Measurements from ENCODE around the gene CRYZL1. TPM values are rescaled to one million over a fixed set of nuclear protein-coding genes. Genes with fewer than 3 reads are reported as not detected.

Gene CRYZL1
- total and polyA plus RNA-seq, 2 donors (not counting 1 experiment from before 2014, with no cell fraction given) = 30.6 to 60.6 TPM

- Histone ChIP-seq H4K20me1 (ENCODE audit: control insufficient read depth, insufficient read depth, low read length, poor library complexity, severe bottlenecking) (peaks cover 5% of the 10 kb centered on the region), H3K4me3 (ENCODE audit: control extremely low read depth in 1 of 5, extremely low read depth in 1 of 5, insufficient read depth in 1 of 5, low read depth in 2 of 5, low read length in 4 of 5) (no peak overlapping the region), H3K79me2 (ENCODE audit: control insufficient read depth, insufficient read depth, low read length) (no peaks in the 10 kb centered on the region), H2AFZ (ENCODE audit: insufficient read depth, low read depth, low read length, poor library complexity, severe bottlenecking) (no peak overlapping the region), H3K9ac (ENCODE audit: low read length) (no peak overlapping the region), H3K27ac (ENCODE audit: low read length in 2 of 2) (no peak overlapping the region), H3K36me3 (replicated peaks in 1 of 2; ENCODE audit: control extremely low read depth in 1 of 2, control insufficient read depth in 1 of 2, extremely low read depth in 1 of 2, insufficient read depth in 2 of 2, low read length in 1 of 2) (peaks cover 4 to 25% of the 10 kb centered on the region in 2 experiments), H3K4me1 (ENCODE audit: control insufficient read depth in 2 of 2, insufficient read depth in 2 of 2, low read length in 2 of 2) (no peaks in the 10 kb centered on the region), H3K4me2 (replicated peaks; ENCODE audit: low read depth, low read length, poor library complexity, severe bottlenecking) (no peak overlapping the region), H3K9me3 (ENCODE audit: control extremely low read depth in 1 of 3, control insufficient read depth in 2 of 3, insufficient read depth in 1 of 3, low read length in 2 of 3) (peaks cover 0 to 3% (median 0%) of the 10 kb centered on the region in 3 donors), H3K27me3 (replicated peaks in 1 of 4; ENCODE audit: control extremely low read depth in 1 of 4, control insufficient read depth in 3 of 4, insufficient read depth in 4 of 4, low read length in 3 of 4) (no peaks in the 10 kb centered on the region)
- peaks cover 4% of the 10 kb centered on the region for H3K4me1 Mint-ChIP-seq
- H3K27me3 Mint-ChIP-seq = no peaks in the 10 kb centered on the region
- H3K9me3 Mint-ChIP-seq (ENCODE audit: insufficient read depth) = no peaks in the 10 kb centered on the region
- DNase-seq (no peak), ATAC-seq (ENCODE audit: low read depth) (no peak)
- H3K4me3 Mint-ChIP-seq = no peak overlapping the region
- POLR2A ChIA-PET = no interaction called here
- intact Hi-C loops (cut with micrococcal nuclease) = no loop called here
- H3K27ac Mint-ChIP-seq = no peak overlapping the region
- TF ChIP-seq, protein P1, sequence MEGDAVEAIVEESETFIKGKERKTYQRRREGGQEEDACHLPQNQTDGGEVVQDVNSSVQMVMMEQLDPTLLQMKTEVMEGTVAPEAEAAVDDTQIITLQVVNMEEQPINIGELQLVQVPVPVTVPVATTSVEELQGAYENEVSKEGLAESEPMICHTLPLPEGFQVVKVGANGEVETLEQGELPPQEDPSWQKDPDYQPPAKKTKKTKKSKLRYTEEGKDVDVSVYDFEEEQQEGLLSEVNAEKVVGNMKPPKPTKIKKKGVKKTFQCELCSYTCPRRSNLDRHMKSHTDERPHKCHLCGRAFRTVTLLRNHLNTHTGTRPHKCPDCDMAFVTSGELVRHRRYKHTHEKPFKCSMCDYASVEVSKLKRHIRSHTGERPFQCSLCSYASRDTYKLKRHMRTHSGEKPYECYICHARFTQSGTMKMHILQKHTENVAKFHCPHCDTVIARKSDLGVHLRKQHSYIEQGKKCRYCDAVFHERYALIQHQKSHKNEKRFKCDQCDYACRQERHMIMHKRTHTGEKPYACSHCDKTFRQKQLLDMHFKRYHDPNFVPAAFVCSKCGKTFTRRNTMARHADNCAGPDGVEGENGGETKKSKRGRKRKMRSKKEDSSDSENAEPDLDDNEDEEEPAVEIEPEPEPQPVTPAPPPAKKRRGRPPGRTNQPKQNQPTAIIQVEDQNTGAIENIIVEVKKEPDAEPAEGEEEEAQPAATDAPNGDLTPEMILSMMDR (IDR thresholded peaks at IDR 0.05) = no peak
- no peak for TF ChIP-seq EZH2 (IDR thresholded peaks at IDR 0.05; ENCODE audit: borderline replicate concordance, insufficient read depth, low read depth, low read length, poor library complexity, severe bottlenecking)
- CTCF ChIA-PET = interaction anchor here (3.8 kb wide), 1 partner anchor 16 kb away, joined by 19 read pairs; no protein-coding TSS in a partner anchor
Observed at GRCh38 chr21:33622253-33622652, 19.3 kb downstream of the CRYZL1 start.

DNA sequence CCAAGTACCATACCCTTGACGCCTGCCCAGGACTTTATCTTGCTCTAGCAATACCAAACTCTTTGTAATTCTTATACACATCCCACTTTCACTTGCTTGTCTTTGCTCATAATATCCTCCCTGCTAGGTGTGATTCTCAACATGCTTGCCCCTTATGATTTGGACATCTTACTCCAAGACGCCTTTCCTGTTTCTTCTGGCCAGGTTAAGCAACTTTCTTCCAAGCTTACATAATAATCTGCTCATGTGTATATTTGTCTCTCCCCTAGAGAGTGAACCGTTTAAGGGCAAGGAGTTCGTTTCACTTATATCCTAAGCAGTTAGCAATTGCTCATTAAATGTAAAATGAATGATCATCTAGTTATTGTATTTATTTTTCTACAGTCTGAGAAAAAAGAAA lies 21.8 kb downstream of the CRYZL1 start:
- H3K4me2 ChIP-seq (replicated peaks; ENCODE audit: low read depth, low read length, poor library complexity, severe bottlenecking) = no peak overlapping the region
- no peaks in the 10 kb centered on the region for H3K4me1 ChIP-seq (ENCODE audit: control insufficient read depth in 2 of 2, insufficient read depth in 2 of 2, low read length in 2 of 2)
- no peak overlapping the region for H3K9ac ChIP-seq (ENCODE audit: low read length)
- DNase-seq = no peak
- no peaks in the 10 kb centered on the region for H3K27me3 ChIP-seq (replicated peaks in 1 of 4; ENCODE audit: control extremely low read depth in 1 of 4, control insufficient read depth in 3 of 4, insufficient read depth in 4 of 4, low read length in 3 of 4)
- H3K4me3 ChIP-seq (ENCODE audit: control extremely low read depth in 1 of 5, extremely low read depth in 1 of 5, insufficient read depth in 1 of 5, low read depth in 2 of 5, low read length in 4 of 5) = no peak overlapping the region
- ATAC-seq (ENCODE audit: low read depth) = no peak
- Mint-ChIP-seq H3K4me3 (no peak overlapping the region), H3K27me3 (no peaks in the 10 kb centered on the region), H3K27ac (no peak overlapping the region), H3K9me3 (ENCODE audit: insufficient read depth) (no peaks in the 10 kb centered on the region), H3K4me1 (peaks cover 4% of the 10 kb centered on the region)
- peaks cover 0 to 3% (median 0%) of the 10 kb centered on the region in 3 donors for H3K9me3 ChIP-seq (ENCODE audit: control extremely low read depth in 1 of 3, control insufficient read depth in 2 of 3, insufficient read depth in 1 of 3, low read length in 2 of 3)
- 100% methylated on average over 1 of the region's 4 CpGs for WGBS (ENCODE audit: insufficient coverage)
- TF ChIP-seq, protein P1 (IDR thresholded peaks at IDR 0.05) = no peak
- no peak for TF ChIP-seq EZH2 (IDR thresholded peaks at IDR 0.05; ENCODE audit: borderline replicate concordance, insufficient read depth, low read depth, low read length, poor library complexity, severe bottlenecking)
- H4K20me1 ChIP-seq (ENCODE audit: control insufficient read depth, insufficient read depth, low read length, poor library complexity, severe bottlenecking) = no peaks in the 10 kb centered on the region
- H3K27ac ChIP-seq (ENCODE audit: low read length in 2 of 2) = no peak overlapping the region
- no peak overlapping the region for H2AFZ ChIP-seq (ENCODE audit: insufficient read depth, low read depth, low read length, poor library complexity, severe bottlenecking)
- H3K79me2 ChIP-seq (ENCODE audit: control insufficient read depth, insufficient read depth, low read length) = no peaks in the 10 kb centered on the region
- intact Hi-C loops (cut with micrococcal nuclease) = no loop called here
- ChIA-PET CTCF (interaction anchor here (3.8 kb wide), 1 partner anchor 13 kb away, joined by 19 read pairs; no protein-coding TSS in a partner anchor), POLR2A (no interaction called here)
- peaks cover 4 to 25% of the 10 kb centered on the region in 2 experiments for H3K36me3 ChIP-seq (replicated peaks in 1 of 2; ENCODE audit: control extremely low read depth in 1 of 2, control insufficient read depth in 1 of 2, extremely low read depth in 1 of 2, insufficient read depth in 2 of 2, low read length in 1 of 2)

Measured in B cell (primary cell).